Lung (tissue), 12 donors: ENCODE measurements around the gene GNAS. TPM values are rescaled to one million over a fixed set of nuclear protein-coding genes. Genes with fewer than 3 reads are reported as not detected.

Source experiments
- ATAC-seq: fragments of 200-7000 bp; cut with Tn5 transposase; one replicate; pipeline ENCODE4 v1.9.1; 2020; ENCODE audit warnings: moderate number of reproducible peaks; ENCODE audit not compliant: insufficient read depth, low FRiP score
- DNase-seq, 3 donors: peaks; one replicate each; pipeline ENCODE4 v3.0.0-alpha.2; 2013 to 2017
- H3K27ac ChIP-seq, 2 donors: one replicate each; pipeline ENCODE4 v1.5.1; 2013; ENCODE audit warnings: mild to moderate bottlenecking in 2 of 2, moderate library complexity in 2 of 2, control low read depth in 1 of 2, inconsistent platforms in 1 of 2, low read depth in 1 of 2, low read length in 1 of 2
- H3K27me3 ChIP-seq, 3 donors: one replicate each; pipeline ENCODE4 v1.5.1; 2013; ENCODE audit warnings: low read length in 2 of 3; ENCODE audit not compliant: control insufficient read depth in 3 of 3, insufficient read depth in 3 of 3
- H3K36me3 ChIP-seq, 4 donors: one replicate each; pipeline ENCODE4 v1.5.1; 2013; ENCODE audit warnings: low read length in 4 of 4, mild to moderate bottlenecking in 1 of 4, moderate library complexity in 1 of 4; ENCODE audit not compliant: control insufficient read depth in 4 of 4, insufficient read depth in 4 of 4
- H3K4me1 ChIP-seq, 5 donors: one replicate each; pipeline ENCODE4 v1.5.1; 2013; ENCODE audit warnings: low read length in 5 of 5, mild to moderate bottlenecking in 2 of 5, moderate library complexity in 1 of 5; ENCODE audit not compliant: control insufficient read depth in 5 of 5, insufficient read depth in 5 of 5
- H3K4me3 ChIP-seq: one replicate; pipeline ENCODE4 v1.5.1; 2013; ENCODE audit warnings: mild to moderate bottlenecking, control low read depth, moderate library complexity
- H3K9ac ChIP-seq, 2 donors: one replicate each; pipeline ENCODE4 v1.5.1; 2013; ENCODE audit warnings: low read length in 2 of 2, control low read depth in 1 of 2; ENCODE audit not compliant: insufficient read depth in 1 of 2
- H3K9me3 ChIP-seq, 4 donors: one replicate each; pipeline ENCODE4 v1.5.1; 2013; ENCODE audit warnings: low read length in 3 of 4, mild to moderate bottlenecking in 1 of 4, moderate library complexity in 1 of 4; ENCODE audit not compliant: control insufficient read depth in 4 of 4, insufficient read depth in 3 of 4
- CTCF ChIP-seq: IDR thresholded peaks from 2 replicates; pipeline ENCODE4 v1.5.1; 2012; ENCODE audit warnings: mild to moderate bottlenecking; ENCODE audit errors: control extremely low read depth, extremely low read depth
- WGBS, 2 donors: extraction: QIAGEN DNeasy Blood & Tissue Kit; methylation state at CpG; one replicate each; pipeline ENCODE4 v1.1.7; 2013; 5-methylcytosine and 5-hydroxymethylcytosine counted together
- polyA plus RNA-seq, 2 donors: library from polyadenylated mRNA; stranded (reverse); fragments of 200-250 nt; gene quantifications; one replicate each; pipeline ENCODE4 v1.2.1, GENCODE V29; 2013
- total RNA-seq, 2 donors: library from RNA; depleted of rRNA in 1 of 2; stranded (reverse); fragments of >200 nt in 1 of 2; gene quantifications; one replicate each; pipeline ENCODE4 v1.2.1, GENCODE V29; 2014 to 2021
- donor health status: control.
- donor health status: control.
- donor health status: Bipolar disorder and iron deficiency.
- donor health status: healthy.
- donor health status: DM: yes; HTN: yes; CAD: no.

GNAS gene
- total and polyA plus RNA-seq, 4 donors = 638 to 1,238 (median 887) TPM

GRCh38 chr20:58863044-58863790, 10.7 kb downstream of the GNAS start:
- ATAC-seq (no peak), DNase-seq (no peak)
- Histone ChIP-seq H3K36me3 (no peaks in the 10 kb centered on the region), H3K9me3 (no peaks in the 10 kb centered on the region), H3K27me3 (peaks cover 0 to 12% (median 5%) of the 10 kb centered on the region in 3 donors), H3K9ac (no peak overlapping the region), H3K4me3 (no peak overlapping the region), H3K4me1 (no peaks in the 10 kb centered on the region), H3K27ac (no peak overlapping the region)
- 79 to 83% methylated on average over 7 of the region's 7 CpGs for WGBS, 2 donors
- TF ChIP-seq CTCF = no peak

- Histone ChIP-seq H3K4me1 (no peaks in the 10 kb centered on the region), H3K36me3 (no peaks in the 10 kb centered on the region), H3K4me3 (no peak overlapping the region), H3K27me3 (peaks cover 0 to 12% (median 2%) of the 10 kb centered on the region in 3 donors), H3K9me3 (no peaks in the 10 kb centered on the region), H3K9ac (no peak overlapping the region), H3K27ac (no peak overlapping the region)
- ATAC-seq = no peak
- TF ChIP-seq CTCF = no peak
- 48 to 54% methylated on average over 2 of the region's 2 CpGs for WGBS, 2 donors
- DNase-seq = no peak
Measured at GRCh38 chr20:58864346-58864745, 11.8 kb downstream of the GNAS start.

- Histone ChIP-seq H3K27ac (no peak overlapping the region), H3K27me3 (peaks cover 0 to 8% (median 0%) of the 10 kb centered on the region in 3 donors), H3K4me1 (no peaks in the 10 kb centered on the region), H3K9me3 (no peaks in the 10 kb centered on the region), H3K4me3 (no peak overlapping the region), H3K36me3 (no peaks in the 10 kb centered on the region), H3K9ac (no peak overlapping the region)
- DNase-seq (no peak), ATAC-seq (no peak)
- 85 to 97% methylated on average over 2 of the region's 2 CpGs for whole genome bisulfite sequencing, 2 donors
- no peak for TF ChIP-seq CTCF
Measured at GRCh38 chr20:58865843-58866242, 13.3 kb downstream of the GNAS start.
